ENCODE results near the gene NTNG1.

GRCh38 chr1:107532318-107532717 lies 391.5 kb downstream of the NTNG1 start:
- TF ChIP-seq CTCF (conservative IDR thresholded peaks at IDR 0.05; ENCODE audit: low read length), result no peak
- TF ChIP-seq EZH2phosphoT487 (IDR thresholded peaks at IDR 0.05; ENCODE audit: borderline replicate concordance, low read depth, low read length), result no peak
